Mesodermal cell (in vitro differentiated cells): ENCODE results near the gene DDT. TPM values are rescaled to one million over a fixed set of nuclear protein-coding genes. Genes with fewer than 3 reads are reported as not detected.
"Not testable (repeated sequence)": the region's sequence is repeated elsewhere in the genome, so short reads cannot be mapped to it uniquely, and the experiment has no call there.

Experiments
- H3K27ac ChIP-seq: 2 replicates; pipeline ENCODE4 v1.7.0; 2013; ENCODE audit warnings: mild to moderate bottlenecking, low read depth, low read length, moderate library complexity; ENCODE audit not compliant: severe bottlenecking
- H3K36me3 ChIP-seq: 2 replicates; pipeline ENCODE4 v1.7.1; 2013; ENCODE audit warnings: mild to moderate bottlenecking, low read length, moderate library complexity; ENCODE audit not compliant: control insufficient read depth, insufficient read depth
- H3K4me1 ChIP-seq: one replicate; pipeline ENCODE4 v1.7.1; 2013; ENCODE audit warnings: mild to moderate bottlenecking, low read length; ENCODE audit not compliant: insufficient read depth, control insufficient read depth, poor library complexity, severe bottlenecking
- H3K4me3 ChIP-seq: 2 replicates; pipeline ENCODE4 v1.7.0; 2013; ENCODE audit warnings: low read length, control low read depth, mild to moderate bottlenecking; ENCODE audit not compliant: insufficient read depth, poor library complexity, severe bottlenecking; ENCODE audit errors: extremely low read depth
- H3K9me3 ChIP-seq: 2 replicates; pipeline ENCODE4 v1.7.1; 2013; ENCODE audit warnings: mild to moderate bottlenecking, low read length, moderate library complexity; ENCODE audit not compliant: control insufficient read depth
- WGBS, 2 experiments: methylation state at CpG; one replicate each; pipeline ENCODE4 v1.1.5; 2013; ENCODE audit warnings: missing lambda C conversion rate in 2 of 2; ENCODE audit not compliant: insufficient coverage in 2 of 2; 5-methylcytosine and 5-hydroxymethylcytosine counted together
- polyA plus RNA-seq, 2 experiments: library from polyadenylated mRNA; stranded (reverse); fragments of 50-300 nt; gene quantifications; one replicate each; pipeline ENCODE4 v1.2.3, GENCODE V29; 2013

The DDT gene
- 94.8 TPM for polyA plus RNA-seq (2013, experiment 1 of 2)
- polyA plus RNA-seq (2013, experiment 2 of 2), result 93.1 TPM

GRCh38 chr22:23974345-23974744 lies at the start of gene DDT:
TSS of gene DDT (minus strand) at chr22:23974441. CDS start at chr22:23974414, 27 bp downstream.
- WGBS, 2 experiments, result no CpG with 5 or more reads among the region's 29 CpGs

GRCh38 chr22:24023204-24023789 lies 49.1 kb upstream of the DDT start:
- H3K4me1 ChIP-seq, result no peaks in the 10 kb centered on the region
- H3K27ac ChIP-seq, result no peak overlapping the region
- peaks cover 6% of the 10 kb centered on the region for H3K36me3 ChIP-seq
- no peaks in the 10 kb centered on the region for H3K9me3 ChIP-seq
- no peak overlapping the region for H3K4me3 ChIP-seq

More at GRCh38 chr22:23974345-23974744, at the start of gene DDT:
- not testable (repeated sequence) for H3K4me1 ChIP-seq, H3K4me3 ChIP-seq, H3K9me3 ChIP-seq, H3K27ac ChIP-seq
- H3K36me3 ChIP-seq, result peaks cover 26% of the 10 kb centered on the region

DNA sequence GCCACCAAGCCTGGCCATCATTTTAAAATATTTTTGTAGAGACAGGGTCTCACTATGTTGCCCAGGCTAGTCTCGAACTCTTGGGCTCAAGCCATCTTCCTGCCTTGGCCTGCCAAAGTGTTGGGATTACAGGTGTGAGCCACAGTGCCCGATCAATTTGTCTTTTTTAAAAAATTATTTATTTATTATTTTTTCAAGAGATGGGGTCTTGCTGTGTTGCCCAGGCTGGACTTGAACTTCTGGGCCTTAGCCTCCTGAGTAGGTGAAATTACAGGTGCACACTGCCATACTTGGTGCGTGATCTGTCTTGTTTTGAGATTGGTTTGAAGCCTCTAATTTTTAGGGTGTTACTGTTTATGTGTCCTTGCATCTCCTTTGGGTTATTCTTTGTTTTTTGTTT lies 47.1 kb upstream of the DDT start:
- no peaks in the 10 kb centered on the region for H3K9me3 ChIP-seq
- H3K4me3 ChIP-seq, result no peak overlapping the region
- no peaks in the 10 kb centered on the region for H3K4me1 ChIP-seq
- WGBS, 2 experiments, result 100% methylated on average over 1 to 2 of the region's 3 CpGs
- peaks cover 9% of the 10 kb centered on the region for H3K36me3 ChIP-seq
- H3K27ac ChIP-seq, result no peak overlapping the region

GRCh38 chr22:24016156-24016555 lies 41.9 kb upstream of the DDT start:
- Histone ChIP-seq H3K4me3 (no peak overlapping the region), H3K36me3 (peaks cover 3% of the 10 kb centered on the region), H3K9me3 (no peaks in the 10 kb centered on the region), H3K4me1 (no peaks in the 10 kb centered on the region), H3K27ac (no peak overlapping the region)
- no CpG with 5 or more reads among the region's 1 CpG for WGBS, 2 experiments

- H3K4me3 ChIP-seq, result peak overlapping the region; percentile 86
- no peaks in the 10 kb centered on the region for H3K4me1 ChIP-seq
- 0 to 2% methylated on average over 9 to 10 of the region's 10 CpGs for WGBS, 2 experiments
- H3K36me3 ChIP-seq, result peaks cover 3% of the 10 kb centered on the region
- H3K9me3 ChIP-seq, result peaks cover 4% of the 10 kb centered on the region
- H3K27ac ChIP-seq, result peak overlapping the region; percentile 71
Measured at GRCh38 chr22:24011735-24012068, 37.5 kb upstream of the DDT start.

DNA sequence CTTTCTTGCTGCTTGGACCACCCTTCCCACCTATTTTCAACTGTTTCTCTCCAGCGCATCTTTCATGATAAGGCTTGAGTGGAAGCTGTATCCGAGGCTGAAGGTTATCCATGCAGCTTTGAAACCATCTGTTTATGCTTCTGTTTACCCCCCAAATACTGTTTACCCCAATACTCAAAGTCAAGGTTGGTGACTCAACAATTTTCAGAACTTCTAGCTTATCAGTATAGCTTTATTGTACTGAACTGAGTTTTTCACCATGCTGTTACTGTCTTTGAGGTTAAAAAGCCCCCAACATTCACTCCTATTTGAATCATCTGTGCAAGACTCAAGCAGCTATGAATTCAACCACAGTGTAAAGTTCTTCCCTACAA lies 35.8 kb upstream of the DDT start:
- Histone ChIP-seq H3K4me3 (no peak overlapping the region), H3K27ac (no peak overlapping the region), H3K4me1 (no peaks in the 10 kb centered on the region), H3K36me3 (no peaks in the 10 kb centered on the region), H3K9me3 (peaks cover 4% of the 10 kb centered on the region)
- WGBS, 2 experiments, result 93 to 95% methylated on average over 2 of the region's 2 CpGs

DNA sequence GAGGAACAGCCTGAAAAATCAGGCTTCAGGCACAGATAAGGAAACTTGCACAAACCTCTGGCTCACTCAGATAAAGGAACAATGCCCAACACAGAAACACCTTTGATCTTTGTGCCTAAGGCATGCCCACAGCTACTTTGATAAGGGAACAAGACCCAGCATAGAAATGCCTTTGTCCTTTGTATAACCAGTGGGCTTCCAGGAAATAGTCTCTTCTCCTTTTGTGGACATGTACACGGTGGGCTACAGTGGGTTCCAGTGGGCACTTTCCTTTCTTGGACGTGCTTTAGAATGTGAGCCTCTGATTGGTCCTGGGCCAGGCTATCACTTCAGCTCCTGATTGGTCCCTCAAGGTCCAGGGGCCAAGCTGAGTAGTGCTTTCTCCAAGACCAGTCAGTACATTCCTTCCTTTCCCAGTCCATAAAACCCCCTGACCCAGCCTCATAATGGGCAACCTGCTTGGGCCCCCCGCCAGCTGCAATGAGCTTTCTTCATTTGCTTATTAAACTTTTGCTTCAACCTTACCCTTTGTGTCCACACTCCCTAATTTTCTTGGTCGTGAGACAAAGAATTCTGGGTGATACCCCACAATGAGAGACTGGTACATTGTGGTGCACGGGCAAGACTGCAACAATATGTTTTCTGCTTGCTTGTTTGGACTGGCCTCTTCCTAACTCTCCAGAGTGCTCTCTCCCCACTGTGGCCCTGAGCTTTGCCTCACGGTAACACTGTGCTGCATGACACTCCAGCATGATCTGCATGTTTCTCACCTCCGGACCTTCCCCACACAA lies 35.2 kb upstream of the DDT start:
- Histone ChIP-seq H3K9me3 (peaks cover 4% of the 10 kb centered on the region), H3K36me3 (no peaks in the 10 kb centered on the region), H3K27ac (no peak overlapping the region), H3K4me3 (no peak overlapping the region), H3K4me1 (no peaks in the 10 kb centered on the region)
- WGBS, 2 experiments, result 90 to 96% methylated on average over 6 to 7 of the region's 7 CpGs

GRCh38 chr22:24008381-24009226 lies 34.4 kb upstream of the DDT start:
- H3K4me3 ChIP-seq, result no peak overlapping the region
- WGBS, 2 experiments, result 60 to 61% methylated on average over 1 to 2 of the region's 6 CpGs
- peaks cover 4% of the 10 kb centered on the region for H3K9me3 ChIP-seq
- no peaks in the 10 kb centered on the region for H3K36me3 ChIP-seq
- H3K27ac ChIP-seq, result no peak overlapping the region
- no peaks in the 10 kb centered on the region for H3K4me1 ChIP-seq

DNA sequence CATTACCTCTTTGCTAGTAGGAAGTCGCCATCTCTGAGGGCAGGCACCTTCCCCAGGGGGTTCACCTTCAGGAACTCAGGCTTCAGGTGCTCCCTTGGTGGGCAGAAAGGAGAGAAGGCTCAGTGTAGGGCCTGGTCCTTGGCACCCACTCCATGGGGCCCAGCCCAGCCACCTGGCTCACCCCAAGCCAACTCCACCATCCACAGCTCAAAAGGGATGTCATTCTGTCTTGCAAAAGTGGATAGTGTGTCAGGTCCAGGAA lies 33.7 kb upstream of the DDT start:
- H3K4me1 ChIP-seq, result no peaks in the 10 kb centered on the region
- H3K27ac ChIP-seq, result no peak overlapping the region
- no peaks in the 10 kb centered on the region for H3K36me3 ChIP-seq
- H3K9me3 ChIP-seq, result peaks cover 4% of the 10 kb centered on the region
- 100% methylated on average over 1 of the region's 1 CpG for WGBS, 2 experiments
- no peak overlapping the region for H3K4me3 ChIP-seq

GRCh38 chr22:24007253-24008021 lies 33.2 kb upstream of the DDT start:
- WGBS, 2 experiments, result 81 to 84% methylated on average over 7 of the region's 8 CpGs
- H3K36me3 ChIP-seq, result no peaks in the 10 kb centered on the region

More at GRCh38 chr22:24007253-24008021, 33.2 kb upstream of the DDT start:
- no peak overlapping the region for H3K4me3 ChIP-seq
- H3K4me1 ChIP-seq, result no peaks in the 10 kb centered on the region
- H3K27ac ChIP-seq, result no peak overlapping the region
- H3K9me3 ChIP-seq, result peaks cover 4% of the 10 kb centered on the region
